Epidermal melanocyte (primary cell): ENCODE data around the gene TACR1.
"Not testable (repeated sequence)": the region's sequence is repeated elsewhere in the genome, so short reads cannot be mapped to it uniquely, and the experiment has no call there.

Experiments
- DNase-seq: peaks from one replicate; pipeline ENCODE4 v3.0.0; 2011; ENCODE audit warnings: low spot score; ENCODE audit not compliant: insufficient read length

TACR1 gene

GRCh38 chr2:75146221-75146605 lies 53.1 kb downstream of the TACR1 start:
- not testable (repeated sequence) for DNase-seq

GRCh38 chr2:75142081-75142480 lies 57.2 kb downstream of the TACR1 start:
- no peak for DNase-seq

GRCh38 chr2:75140288-75140687 lies 59.0 kb downstream of the TACR1 start:
- no peak for DNase-seq

GRCh38 chr2:75139171-75139570 lies 60.1 kb downstream of the TACR1 start:
- DNase-seq: no peak

DNA sequence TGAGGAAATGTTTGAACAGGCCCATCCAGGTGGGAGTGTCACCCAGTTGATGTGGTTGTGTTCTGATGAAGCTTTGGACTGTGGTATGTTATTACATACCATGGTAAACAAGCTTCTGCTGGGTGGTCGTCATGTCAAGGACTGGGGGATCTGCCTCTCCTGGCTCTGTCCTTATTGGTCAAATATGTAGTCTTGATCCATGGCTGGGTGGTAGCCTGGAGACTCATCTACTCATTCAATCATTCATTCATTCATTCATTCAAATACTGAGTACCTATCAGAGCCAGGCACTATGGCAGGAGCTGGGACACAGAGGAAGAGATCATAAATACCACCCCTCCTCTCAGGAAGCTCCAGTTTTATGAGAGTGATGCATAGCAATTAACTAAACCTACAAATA lies 60.8 kb downstream of the TACR1 start:
- DNase-seq: no peak

DNA sequence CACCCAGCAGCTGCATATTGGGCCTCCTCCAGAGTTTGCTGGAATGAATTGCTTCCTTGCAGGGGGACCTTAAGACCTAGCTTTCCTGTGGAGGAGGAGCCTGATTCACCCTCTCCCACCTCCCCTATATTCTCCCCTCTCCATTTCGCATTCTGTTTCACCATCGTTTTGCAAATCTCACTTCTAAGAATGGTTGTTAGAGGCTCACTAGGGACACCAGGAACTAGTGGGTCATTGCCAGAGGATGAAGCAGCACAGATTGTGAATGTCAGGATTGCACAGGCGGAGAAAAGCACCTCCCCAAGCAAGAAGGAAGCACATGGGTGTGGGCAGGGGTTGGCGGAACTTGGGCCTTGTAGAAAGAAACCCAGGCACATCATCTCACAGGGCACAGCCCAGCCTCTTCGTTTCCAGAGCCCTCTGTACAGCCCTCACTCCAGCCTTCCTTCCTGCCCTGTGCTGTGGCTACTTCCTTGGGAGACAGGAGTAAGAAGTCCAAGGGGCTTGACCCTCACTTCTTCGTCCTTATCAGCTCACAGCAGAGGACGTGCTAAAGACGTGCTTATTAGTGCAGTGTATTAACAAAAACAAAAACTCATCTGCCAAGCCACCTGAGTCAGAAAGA lies 63.4 kb downstream of the TACR1 start:
- DNase-seq: no peak

DNA sequence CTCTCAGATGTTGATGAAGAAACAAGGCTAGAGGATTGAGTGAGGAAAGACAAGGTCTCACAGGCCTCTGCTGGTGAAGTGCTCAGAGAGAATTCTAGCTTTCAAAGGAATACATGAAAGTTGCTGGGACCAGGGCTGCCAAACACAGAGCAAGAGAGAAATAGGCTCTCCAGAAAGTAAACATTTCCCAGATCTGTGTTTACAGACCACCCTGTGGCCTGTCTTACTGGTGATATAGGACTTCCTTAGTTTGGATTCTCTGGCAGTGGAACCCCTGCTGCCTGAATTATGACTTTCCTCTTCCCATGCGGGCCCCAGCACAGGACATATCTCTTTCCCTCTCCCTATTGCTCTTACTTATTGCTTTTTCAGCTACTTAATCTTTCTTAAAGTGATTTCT lies 64.5 kb downstream of the TACR1 start:
- no peak for DNase-seq

- DNase-seq: no peak
These were observed 65.4 kb downstream of the TACR1 start for GRCh38 chr2:75133621-75134570.

- no peak for DNase-seq
These were observed 69.1 kb downstream of the TACR1 start for GRCh38 chr2:75130171-75130570.

- DNase-seq: no peak
These were observed 75.4 kb downstream of the TACR1 start for GRCh38 chr2:75123876-75124275.

DNA sequence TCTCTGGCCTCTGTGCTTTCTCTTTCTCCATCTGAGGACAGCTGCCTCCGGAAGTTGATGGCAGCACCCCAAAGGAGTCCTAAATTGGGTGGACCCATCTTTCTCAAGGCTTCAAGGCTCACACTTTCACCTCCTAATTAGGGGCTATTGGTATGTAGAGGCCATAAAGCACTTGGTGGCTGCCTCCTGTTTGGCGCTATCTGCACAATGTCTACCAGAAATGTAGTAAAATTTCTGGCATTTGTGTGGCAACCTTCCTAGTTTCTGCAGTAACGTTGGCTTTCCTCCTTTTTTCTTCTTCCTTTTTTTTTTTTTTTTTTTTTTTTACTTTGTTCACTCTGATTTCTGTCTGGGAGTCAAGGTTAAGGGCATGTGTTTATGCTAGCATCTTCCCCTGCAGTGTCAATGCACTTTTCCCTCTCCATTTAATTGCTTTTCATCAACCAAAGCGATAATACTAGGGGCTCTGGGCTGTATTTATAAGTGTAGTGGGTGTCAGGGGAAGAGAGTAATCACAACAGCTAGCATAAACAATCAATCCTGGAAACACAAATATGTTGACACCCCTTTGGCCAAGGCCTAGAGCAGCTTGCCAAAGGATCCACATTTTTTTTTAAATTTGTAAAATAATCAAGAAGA lies 86.0 kb downstream of the TACR1 start:
- DNase-seq: no peak

GRCh38 chr2:75108937-75109482 lies 90.3 kb downstream of the TACR1 start:
- no peak for DNase-seq

- DNase-seq: no peak
These were observed 97.3 kb downstream of the TACR1 start for GRCh38 chr2:75102011-75102410.

- no peak for DNase-seq
These were observed 98.5 kb downstream of the TACR1 start for GRCh38 chr2:75100801-75101151.

DNA sequence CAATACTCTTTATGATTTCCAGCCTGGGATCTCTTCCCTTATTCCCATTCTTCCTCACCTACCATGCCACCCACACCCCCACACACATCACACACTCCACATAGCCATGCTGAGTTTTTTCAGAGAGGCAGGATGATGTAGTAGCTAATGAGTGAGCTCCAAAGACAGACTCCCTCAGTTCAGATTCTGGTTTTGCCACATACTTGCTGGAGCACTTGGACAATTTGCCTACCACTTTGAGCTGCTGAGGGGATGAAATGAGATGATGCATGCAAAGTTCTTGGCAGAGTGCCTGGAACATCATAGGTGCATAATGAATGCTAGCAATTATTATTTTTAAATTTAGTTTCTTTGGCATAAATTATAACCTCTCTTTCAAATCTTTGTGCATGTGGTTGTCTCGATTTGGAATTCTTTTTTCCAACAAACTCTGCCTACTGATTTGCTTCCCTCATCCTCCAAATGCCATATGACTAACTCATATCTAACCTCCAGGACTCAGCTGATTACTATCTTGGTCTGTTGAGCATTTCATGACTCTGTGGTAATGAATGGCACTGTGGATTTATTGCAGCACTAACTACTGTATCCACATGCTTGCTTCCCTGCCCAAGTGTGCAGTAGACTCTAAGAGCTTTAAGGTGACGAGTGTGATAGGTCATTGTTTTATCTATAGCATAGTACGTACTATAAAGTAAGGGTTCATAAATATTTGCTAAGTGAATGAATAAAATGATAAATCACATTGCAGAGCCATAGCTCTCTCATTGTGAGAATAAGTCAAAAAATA lies 99.1 kb downstream of the TACR1 start:
- DNase-seq: no peak

GRCh38 chr2:75099521-75099922 lies 99.8 kb downstream of the TACR1 start:
- no peak for DNase-seq

DNA sequence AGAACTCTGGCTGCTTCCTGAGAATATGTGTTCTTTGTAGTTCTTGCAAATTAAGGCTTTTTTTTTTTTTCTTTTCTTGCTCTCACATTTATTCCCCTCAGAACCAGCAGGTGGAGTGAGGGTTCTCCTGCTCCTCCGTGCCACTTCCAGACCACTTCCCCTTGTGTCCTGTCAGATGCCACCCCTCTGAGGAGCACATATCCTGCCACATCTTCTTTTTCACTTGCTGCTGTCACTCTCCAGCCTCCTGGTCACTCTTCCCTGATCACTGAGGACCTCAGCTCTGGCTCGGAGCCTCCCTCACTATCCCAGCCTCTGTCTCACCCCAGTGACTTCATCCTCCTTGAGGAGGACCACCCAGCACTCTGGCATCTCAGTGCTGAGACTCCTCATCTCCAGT lies 100.5 kb downstream of the TACR1 start:
- DNase-seq: no peak

DNA sequence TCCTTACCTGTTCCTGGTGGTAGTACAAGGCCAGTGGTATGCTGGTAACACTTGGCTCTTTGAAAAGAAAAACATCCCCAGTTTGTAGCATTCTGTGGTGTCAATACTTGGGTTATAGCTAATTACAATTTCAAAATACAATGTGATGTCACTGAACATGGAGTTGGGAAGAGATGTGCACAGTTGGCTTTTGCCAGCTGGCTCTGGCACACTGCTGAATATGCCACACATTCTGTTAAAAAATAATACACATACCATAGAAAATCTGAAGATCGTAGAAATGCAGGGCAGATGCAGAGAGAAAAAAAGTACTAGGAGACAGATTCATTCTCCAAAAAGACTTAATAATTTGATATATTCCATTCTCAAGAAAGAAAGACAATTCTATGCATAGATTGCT lies 101.5 kb downstream of the TACR1 start:
- DNase-seq: no peak

DNA sequence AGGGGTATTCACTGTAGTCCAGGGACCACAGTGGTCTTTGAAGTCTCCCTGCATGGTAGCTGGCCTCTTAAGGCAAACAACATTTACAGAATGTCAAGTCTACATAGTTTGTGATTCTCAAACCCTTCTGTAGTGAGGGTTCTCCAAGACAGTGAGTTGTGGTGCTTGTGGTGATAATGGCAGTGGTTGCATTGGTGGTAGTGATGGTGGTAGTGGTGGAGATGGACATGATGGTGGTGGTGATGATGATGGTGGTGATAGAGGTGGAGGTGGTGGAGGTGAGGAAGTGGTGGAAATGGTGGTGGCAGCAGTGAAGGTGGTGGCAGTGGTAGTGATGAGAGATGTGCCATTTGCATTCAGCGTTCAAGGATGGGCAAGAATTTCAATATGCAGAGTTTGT lies 104.9 kb downstream of the TACR1 start:
- DNase-seq: no peak

GRCh38 chr2:75090770-75091515 lies 108.4 kb downstream of the TACR1 start:
- DNase-seq: no peak

GRCh38 chr2:75089471-75089870 lies 109.8 kb downstream of the TACR1 start:
- no peak for DNase-seq
